SJCRH30 (cell line): ENCODE measurements around the gene LINS1. TPM values are rescaled to one million over a fixed set of nuclear protein-coding genes. Genes with fewer than 3 reads are reported as not detected.

Experiments used
- DNase-seq, 2 experiments: peaks; one replicate each; pipeline ENCODE4 v3.0.0-alpha.2; 2015 to 2020
- H3K27ac ChIP-seq: fragments of 250-450 bp; sonication (Bioruptor Pico); 2 replicates; pipeline ENCODE4 v1.5.1; 2020; ENCODE audit warnings: mild to moderate bottlenecking, moderate library complexity
- H3K27me3 ChIP-seq: fragments of 250-450 bp; sonication (Bioruptor Pico); 2 replicates; pipeline ENCODE4 v1.5.1; 2020; ENCODE audit warnings: mild to moderate bottlenecking, moderate library complexity
- H3K36me3 ChIP-seq: fragments of 250-450 bp; sonication (Bioruptor Pico); 2 replicates; pipeline ENCODE4 v1.5.1; 2020; ENCODE audit warnings: mild to moderate bottlenecking, moderate library complexity
- H3K4me1 ChIP-seq: fragments of 250-450 bp; sonication (Bioruptor Pico); 2 replicates; pipeline ENCODE4 v1.5.1; 2020; ENCODE audit warnings: mild to moderate bottlenecking, moderate library complexity
- H3K4me3 ChIP-seq: fragments of 250-450 bp; sonication (Bioruptor Pico); 2 replicates; pipeline ENCODE4 v1.5.1; 2020; ENCODE audit warnings: mild to moderate bottlenecking, moderate library complexity
- H3K9me3 ChIP-seq: fragments of 250-450 bp; sonication (Bioruptor Pico); replicated peaks from 2 replicates; pipeline ENCODE4 v1.5.1; 2020; ENCODE audit warnings: mild to moderate bottlenecking, moderate library complexity
- total RNA-seq: library from RNA; depleted of rRNA; stranded (reverse); fragments of >200 nt; shearing (Covaris generic); gene quantifications from 2 replicates; pipeline ENCODE4 v1.2.3, GENCODE V29; 2014; rRNA removed

The LINS1 gene, protein sequence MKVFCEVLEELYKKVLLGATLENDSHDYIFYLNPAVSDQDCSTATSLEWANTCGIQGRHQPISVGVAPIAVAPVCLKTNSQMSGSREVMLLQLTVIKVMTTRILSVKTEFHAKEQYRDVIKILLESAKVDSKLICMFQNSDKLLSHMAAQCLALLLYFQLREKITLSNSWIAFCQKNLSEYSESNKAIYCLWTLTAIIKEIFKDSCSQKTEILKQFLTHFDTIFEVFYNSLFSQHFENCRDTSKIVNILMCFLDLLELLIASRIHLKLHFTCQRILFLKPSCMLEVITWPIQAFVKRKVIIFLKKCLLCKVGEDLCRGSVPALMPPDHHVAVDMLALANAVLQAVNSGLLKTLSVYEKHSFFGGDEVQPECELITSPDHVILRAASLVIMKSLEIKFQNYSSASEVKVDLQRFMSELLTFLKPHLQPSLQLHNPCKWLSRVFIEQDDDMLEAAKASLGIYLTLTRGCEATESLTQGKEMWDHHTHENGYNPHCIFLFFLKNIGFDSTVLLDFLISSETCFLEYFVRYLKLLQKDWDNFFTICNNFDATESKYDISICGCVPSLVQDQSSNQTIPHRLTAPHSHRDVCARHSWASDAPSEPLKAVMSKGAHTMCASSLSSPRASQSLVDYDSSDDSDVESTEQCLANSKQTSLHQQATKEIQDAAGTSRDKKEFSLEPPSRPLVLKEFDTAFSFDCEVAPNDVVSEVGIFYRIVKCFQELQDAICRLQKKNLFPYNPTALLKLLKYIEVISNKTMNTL
- 21.6 and 27.8 TPM in 2 replicates for total RNA-seq

DNA sequence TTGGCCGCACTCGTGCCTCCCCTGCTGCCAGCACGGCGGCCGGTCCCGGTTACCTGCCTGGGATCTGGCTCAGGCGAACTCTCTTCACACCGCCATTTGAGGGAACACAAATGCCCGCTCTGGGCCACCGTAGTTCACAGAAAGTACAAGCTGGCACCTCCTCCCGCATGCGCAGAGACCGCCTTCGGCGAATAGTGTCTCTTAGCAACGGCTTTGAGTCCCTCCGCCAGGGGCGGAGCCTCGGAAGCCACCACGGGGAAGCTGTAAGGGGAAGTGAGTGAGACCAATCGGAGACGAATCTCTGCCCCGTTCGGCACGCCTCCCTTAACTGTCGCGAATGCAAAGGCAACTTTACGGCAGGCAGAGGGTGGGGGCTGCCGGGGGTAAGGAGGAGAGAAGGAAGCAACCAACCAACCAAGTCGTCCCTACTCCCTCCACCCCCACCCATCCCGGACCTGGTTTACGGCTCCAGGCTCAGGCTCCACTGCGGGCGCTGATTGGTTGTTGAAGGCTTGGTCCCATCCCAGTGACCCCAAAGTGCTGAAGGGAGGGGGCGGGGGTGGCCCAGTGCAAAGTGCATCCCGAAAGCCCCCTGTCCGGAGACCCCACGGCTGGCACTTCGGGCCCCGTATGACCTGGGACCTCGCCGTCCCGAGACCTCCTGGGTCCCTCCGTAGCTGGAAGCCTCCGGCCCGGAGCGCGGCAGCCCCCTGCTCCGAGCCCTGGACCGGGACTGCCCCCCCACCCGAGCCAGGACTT is at the start of gene LINS1, which contains the start of gene ASB7:
TSS of gene LINS1 (minus strand) at position 121 of the 759 bp plus-strand sequence. CDS start 21,342 bp downstream, outside the sequence.
TSS of gene ASB7 (plus strand) at position 526 of the 759 bp plus-strand sequence. CDS start 9,628 bp downstream, outside the sequence.
- peak; percentile 100 for DNase-seq
- Histone ChIP-seq H3K36me3 (no peaks in the 10 kb centered on the region; the same call in 1 of the 2 replicates), H3K27ac (peak within 1 kb of the TSS; percentile 28; the same call in 1 of the 2 replicates), H3K4me1 (peaks cover 8% of the 10 kb centered on the region), H3K4me3 (peak within 1 kb of the TSS; percentile 84), H3K27me3 (no peaks in the 10 kb centered on the region), H3K9me3 (no peaks in the 10 kb centered on the region)

DNA sequence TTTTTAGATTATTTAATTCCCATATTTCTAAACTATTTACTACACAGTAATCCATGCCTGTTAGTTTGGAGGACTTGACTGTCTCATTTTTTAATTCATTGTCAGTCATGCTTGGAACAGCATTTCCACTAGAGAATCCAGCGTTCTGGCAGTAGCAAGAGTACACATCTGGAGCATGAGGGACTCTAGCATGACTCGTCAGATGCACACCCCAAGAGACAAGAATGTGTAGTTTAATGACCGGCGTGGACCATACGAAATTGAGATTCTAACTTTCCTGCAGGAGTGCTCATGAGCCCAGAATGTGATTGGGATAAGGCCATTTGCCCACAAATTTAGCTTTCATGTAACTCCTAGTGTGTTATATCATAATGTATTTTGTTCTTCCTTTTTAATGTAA is 49.3 kb upstream of the LINS1 start:
- H3K4me3 ChIP-seq, result no peak overlapping the region
- H3K4me1 ChIP-seq, result no peaks in the 10 kb centered on the region
- no peak overlapping the region for H3K27ac ChIP-seq
- no peaks in the 10 kb centered on the region for H3K27me3 ChIP-seq
- H3K9me3 ChIP-seq, result no peaks in the 10 kb centered on the region
- no peaks in the 10 kb centered on the region; the same call in 1 of the 2 replicates for H3K36me3 ChIP-seq
- DNase-seq, result no peak

DNA sequence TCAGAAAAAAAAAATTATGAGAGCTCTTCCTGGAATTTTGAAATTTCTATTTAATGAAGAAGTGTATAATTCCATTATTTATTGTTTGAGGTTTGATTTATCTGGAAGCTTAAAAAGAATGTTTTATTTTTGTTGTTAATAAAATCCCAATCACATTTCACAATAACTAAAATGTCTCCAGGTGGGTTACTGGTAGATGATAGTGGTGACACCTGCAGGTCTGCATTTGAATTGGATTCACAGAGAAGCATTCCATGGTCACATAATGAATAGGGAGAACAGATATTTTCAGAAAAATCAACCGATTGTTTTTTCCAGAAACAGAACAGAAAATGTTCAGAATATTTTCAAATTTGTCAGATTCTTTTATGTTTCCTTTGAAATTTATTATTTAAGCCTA is 48.7 kb upstream of the LINS1 start:
- Histone ChIP-seq H3K27me3 (no peaks in the 10 kb centered on the region), H3K27ac (no peak overlapping the region), H3K9me3 (no peaks in the 10 kb centered on the region), H3K4me3 (no peak overlapping the region), H3K4me1 (no peaks in the 10 kb centered on the region), H3K36me3 (no peaks in the 10 kb centered on the region; the same call in 1 of the 2 replicates)
- no peak for DNase-seq

DNA sequence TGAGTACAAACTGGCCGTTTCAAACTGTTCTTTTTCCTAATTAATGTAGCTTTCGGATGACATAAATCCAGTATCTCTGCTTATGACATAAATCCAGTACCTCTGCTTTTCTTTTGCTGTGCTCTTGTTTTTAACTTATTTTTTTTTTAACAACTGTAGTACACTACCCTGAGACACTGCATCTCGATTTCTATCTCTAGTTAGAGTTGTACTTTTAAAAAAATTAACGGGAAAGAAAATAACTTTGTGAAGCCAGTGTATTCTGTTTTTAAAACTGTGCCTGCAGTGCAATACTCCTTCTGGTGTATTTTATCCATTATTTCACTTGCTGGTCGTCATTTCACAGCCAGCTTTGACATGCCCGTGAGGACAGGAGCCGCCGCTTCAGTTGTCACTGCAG is 47.0 kb upstream of the LINS1 start:
- H3K4me3 ChIP-seq, result no peak overlapping the region
- H3K4me1 ChIP-seq, result no peaks in the 10 kb centered on the region
- no peak for DNase-seq
- no peaks in the 10 kb centered on the region for H3K27me3 ChIP-seq
- H3K9me3 ChIP-seq, result no peaks in the 10 kb centered on the region
- H3K27ac ChIP-seq, result no peak overlapping the region
- H3K36me3 ChIP-seq, result peaks cover 5% of the 10 kb centered on the region

DNA sequence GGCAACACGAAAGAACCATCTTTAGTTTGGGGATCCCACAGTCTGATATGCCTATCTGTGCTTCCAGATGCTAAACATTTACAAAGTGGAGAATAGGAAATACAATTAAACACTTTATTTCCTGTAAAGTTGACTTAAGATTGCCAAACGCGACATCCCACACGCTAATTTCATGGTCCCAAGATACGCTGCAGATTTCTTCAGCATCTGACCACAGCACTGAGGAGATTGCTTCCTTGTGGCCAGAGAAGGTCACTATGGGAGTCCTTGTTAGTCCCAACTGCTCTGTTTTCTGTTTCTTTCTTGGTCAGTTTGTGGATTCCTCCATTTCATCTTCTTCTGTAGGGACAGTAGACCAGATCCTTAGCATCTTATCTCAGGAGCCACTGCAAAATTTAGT is 43.7 kb upstream of the LINS1 start:
- Histone ChIP-seq H3K27ac (no peak overlapping the region), H3K4me3 (no peak overlapping the region), H3K9me3 (no peaks in the 10 kb centered on the region), H3K36me3 (peaks cover 5% of the 10 kb centered on the region), H3K27me3 (no peaks in the 10 kb centered on the region), H3K4me1 (no peaks in the 10 kb centered on the region)
- DNase-seq, result no peak

DNA sequence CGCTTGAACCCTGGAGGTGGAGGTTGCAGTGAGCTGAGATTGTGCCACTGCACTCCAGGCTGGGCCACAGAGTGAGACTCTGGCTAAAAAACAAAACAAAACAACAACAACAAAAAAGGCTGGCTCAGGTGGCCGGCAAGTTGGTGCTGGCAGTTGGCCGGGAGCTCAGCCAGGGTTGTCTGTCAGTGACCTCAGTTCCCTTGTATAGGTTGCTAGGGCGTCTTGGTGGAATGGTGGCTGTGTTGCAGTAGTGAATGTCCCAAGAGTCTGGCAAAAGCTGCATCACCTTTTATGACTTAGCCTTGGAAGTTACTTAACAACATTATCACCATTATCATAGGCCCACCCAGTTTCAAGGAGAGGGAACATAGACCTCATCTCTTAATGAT is 41.0 kb upstream of the LINS1 start:
- Histone ChIP-seq H3K27ac (no peak overlapping the region), H3K4me3 (no peak overlapping the region), H3K36me3 (peaks cover 5% of the 10 kb centered on the region), H3K27me3 (no peaks in the 10 kb centered on the region), H3K9me3 (no peaks in the 10 kb centered on the region), H3K4me1 (no peaks in the 10 kb centered on the region)
- DNase-seq, result no peak

DNA sequence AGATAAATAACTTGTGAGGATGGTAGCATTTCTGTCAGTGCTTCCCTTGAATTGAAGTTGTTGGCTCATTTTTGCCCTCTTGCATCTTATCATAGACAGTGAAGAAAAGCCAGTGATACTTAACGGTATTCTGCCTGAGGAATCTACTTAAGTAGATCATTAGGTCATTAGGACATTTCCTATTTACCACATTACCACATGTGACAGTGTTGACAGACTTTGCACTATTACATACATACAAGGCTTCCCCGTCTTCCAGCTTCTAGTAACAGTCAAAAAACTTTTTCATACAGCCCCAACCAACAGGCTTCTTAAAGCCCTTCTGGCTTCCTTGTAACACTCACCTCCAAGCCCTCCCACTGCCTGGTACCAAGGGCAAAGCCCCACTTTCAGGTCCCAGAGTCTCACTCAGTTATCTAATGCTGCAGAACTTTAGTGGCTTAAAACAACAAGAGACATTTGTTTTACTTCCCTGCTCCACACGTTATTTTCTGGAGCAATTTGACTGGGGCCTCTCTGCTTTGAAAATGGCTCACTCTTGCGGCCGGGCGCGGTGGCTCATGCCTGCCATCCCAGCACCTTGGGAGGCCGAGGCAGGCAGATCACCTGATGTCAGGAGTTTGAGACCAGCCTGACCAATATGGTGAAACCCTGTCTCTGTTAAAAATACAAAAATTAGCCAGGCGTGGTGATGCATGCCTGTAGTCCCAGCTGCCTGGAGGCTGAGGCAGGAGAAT is 40.4 kb upstream of the LINS1 start:
- peaks cover 5% of the 10 kb centered on the region for H3K36me3 ChIP-seq
- H3K4me1 ChIP-seq, result no peaks in the 10 kb centered on the region

DNA sequence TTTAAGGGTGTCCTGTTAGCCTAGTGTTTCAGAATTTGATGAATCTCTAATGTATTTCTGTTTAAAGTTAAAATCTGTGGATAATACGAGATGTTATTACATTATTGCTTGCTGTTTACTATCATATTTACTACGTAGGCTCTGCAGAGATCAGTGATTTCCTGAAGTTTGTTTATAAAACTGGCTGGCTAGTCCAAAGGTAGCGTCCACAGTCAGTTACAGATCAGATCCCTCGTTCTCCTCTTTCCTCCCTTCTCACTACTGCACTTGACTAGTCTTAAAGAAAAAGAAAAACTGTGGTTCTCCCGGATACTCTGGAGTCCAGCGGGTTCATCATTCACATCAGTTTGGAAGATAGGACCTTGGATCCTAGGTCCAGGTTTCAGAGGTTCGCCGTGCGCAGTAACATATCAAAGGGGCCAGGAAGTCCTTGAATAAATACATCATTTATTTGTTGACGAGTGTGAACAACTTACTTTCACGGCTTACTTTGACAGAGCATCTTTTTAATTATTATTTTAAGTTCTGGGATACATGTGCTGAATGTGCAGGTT is 36.3 kb upstream of the LINS1 start:
- H3K4me1 ChIP-seq, result no peaks in the 10 kb centered on the region
- DNase-seq, result no peak
- no peak overlapping the region for H3K27ac ChIP-seq
- no peak overlapping the region for H3K4me3 ChIP-seq
- H3K36me3 ChIP-seq, result no peaks in the 10 kb centered on the region
- no peaks in the 10 kb centered on the region for H3K27me3 ChIP-seq
- H3K9me3 ChIP-seq, result no peaks in the 10 kb centered on the region

More for the DNA sequence above, 40.4 kb upstream of the LINS1 start:
- no peak overlapping the region for H3K27ac ChIP-seq
- DNase-seq, result no peak
- H3K27me3 ChIP-seq, result no peaks in the 10 kb centered on the region
- H3K9me3 ChIP-seq, result no peaks in the 10 kb centered on the region
- H3K4me3 ChIP-seq, result no peak overlapping the region

DNA sequence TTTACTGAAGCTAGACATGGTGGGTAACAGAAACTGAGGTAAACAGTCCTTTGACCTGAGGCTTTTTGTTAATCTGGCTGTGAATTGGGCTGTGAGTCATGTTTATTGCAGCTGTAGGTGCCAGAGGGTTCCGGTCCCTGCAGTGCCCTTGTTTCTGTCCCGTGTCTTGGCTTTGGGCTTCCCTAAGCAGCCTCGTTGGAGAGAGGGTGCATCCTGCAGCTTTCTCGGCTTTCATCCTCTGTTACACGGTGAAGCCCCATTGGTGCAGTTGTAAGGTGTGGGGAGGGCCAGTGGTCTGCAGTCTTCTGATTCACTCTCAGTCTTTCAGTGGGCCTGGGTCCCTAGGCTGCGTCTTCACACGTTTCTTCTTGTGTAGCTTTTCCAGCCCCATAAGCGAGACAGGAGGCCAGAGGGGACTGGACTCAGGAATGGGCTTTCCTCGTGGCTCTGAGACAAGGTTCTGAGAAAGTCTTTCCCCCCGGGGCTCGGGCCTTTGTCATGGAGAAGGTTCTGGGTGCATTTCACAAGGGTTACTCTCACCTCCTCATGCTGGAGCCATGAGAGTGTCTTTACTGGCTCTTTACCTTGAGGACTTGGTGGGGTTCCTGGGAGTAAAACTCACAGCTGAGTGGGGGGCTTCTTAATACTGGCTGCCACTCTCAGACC is 33.6 kb upstream of the LINS1 start:
- no peaks in the 10 kb centered on the region for H3K9me3 ChIP-seq
- no peak for DNase-seq
- no peak overlapping the region for H3K27ac ChIP-seq
- H3K4me3 ChIP-seq, result no peak overlapping the region
- H3K27me3 ChIP-seq, result no peaks in the 10 kb centered on the region
- no peaks in the 10 kb centered on the region for H3K36me3 ChIP-seq
- H3K4me1 ChIP-seq, result no peaks in the 10 kb centered on the region

DNA sequence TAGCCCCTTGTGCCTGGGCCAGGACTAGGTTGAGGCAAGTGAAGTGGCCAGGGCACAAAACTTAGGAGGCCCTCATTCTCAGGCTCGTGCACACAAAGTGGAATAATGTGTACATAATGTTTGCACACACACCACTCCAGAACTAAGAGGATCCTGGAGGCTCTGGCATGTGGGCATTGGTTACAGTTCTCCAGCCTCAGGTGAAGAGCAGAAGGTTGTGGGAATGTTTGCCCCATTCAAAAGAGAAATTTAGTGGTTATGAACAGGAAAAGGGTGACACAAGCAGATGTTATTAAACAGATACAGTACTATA is 31.7 kb upstream of the LINS1 start:
- H3K27me3 ChIP-seq, result no peaks in the 10 kb centered on the region
- no peak for DNase-seq
- no peaks in the 10 kb centered on the region for H3K4me1 ChIP-seq
- H3K27ac ChIP-seq, result no peak overlapping the region
- no peak overlapping the region for H3K4me3 ChIP-seq
- no peaks in the 10 kb centered on the region; the same call in 1 of the 2 replicates for H3K36me3 ChIP-seq
- H3K9me3 ChIP-seq, result no peaks in the 10 kb centered on the region

DNA sequence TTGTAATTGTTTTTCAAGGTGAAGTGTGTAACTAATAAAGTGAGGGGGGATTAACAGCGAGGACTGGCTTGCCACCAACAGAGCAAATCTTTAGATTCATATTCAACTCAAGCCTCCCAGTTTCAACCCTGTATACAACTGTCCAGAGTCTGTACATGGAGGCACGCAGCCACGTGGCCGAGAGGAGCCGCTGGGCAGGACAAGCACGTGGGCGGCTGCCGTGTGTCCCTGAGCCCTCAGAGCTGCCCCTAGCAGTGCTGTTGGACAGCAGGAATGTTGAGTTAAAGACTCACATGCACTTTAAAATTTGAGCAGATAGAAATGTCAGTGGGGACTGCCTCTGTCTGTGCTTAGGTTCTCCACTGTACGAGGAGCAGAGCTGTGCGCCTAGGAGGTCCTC is 29.8 kb upstream of the LINS1 start:
- Histone ChIP-seq H3K4me1 (no peaks in the 10 kb centered on the region), H3K4me3 (no peak overlapping the region), H3K36me3 (no peaks in the 10 kb centered on the region; the same call in 1 of the 2 replicates), H3K27ac (no peak overlapping the region), H3K27me3 (no peaks in the 10 kb centered on the region), H3K9me3 (no peaks in the 10 kb centered on the region)
- DNase-seq, result no peak

DNA sequence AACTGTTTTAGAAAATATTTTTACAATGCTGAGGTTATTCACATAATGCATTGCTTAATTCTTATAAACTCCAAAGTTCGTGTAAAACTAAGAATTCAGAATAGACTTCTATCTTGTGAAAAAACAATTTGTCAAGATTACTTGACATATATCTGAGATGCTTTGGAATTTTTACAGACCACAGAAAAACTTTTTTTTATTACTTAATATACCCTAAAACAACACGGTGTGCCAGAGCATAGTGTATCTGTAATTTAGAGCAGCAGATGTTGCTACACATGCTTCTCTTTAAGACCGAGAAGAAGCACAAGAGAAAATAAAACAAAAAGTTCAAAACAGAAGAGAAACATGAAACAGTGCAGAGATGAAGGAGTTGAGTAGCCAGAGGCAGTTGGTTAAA is 26.8 kb upstream of the LINS1 start:
- Histone ChIP-seq H3K4me1 (no peaks in the 10 kb centered on the region), H3K9me3 (no peaks in the 10 kb centered on the region), H3K4me3 (no peak overlapping the region), H3K27ac (no peak overlapping the region), H3K27me3 (no peaks in the 10 kb centered on the region), H3K36me3 (no peaks in the 10 kb centered on the region; the same call in 1 of the 2 replicates)
- DNase-seq, result no peak

DNA sequence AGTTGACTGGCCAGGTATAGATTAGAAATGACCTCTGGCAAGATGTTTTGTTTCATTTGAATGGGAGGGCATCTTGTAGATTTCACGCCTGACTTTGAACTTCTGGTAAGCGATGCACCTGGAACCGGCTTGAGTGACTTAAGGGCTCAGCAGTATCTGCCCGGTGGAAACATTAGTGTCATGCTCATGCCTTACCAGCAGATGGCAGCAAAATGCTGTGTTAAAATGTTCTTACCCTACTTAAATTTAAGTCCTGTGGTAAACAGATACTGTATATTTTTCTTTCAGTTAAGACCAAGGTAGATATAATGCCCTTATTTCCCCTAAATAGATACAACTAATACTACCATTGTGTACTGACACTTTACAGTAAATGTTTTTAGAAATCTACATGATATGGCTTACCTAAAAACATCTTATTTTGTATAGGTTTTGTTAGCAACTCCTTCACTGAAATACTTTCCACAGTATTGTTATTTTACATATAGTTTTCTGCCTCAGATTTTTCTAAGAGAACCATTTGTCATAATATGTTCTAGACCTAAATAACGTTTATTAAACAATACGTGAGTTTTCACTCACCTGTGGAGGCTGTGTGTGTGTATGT is 25.9 kb upstream of the LINS1 start:
- peak; percentile 49 to 87 for DNase-seq
- Histone ChIP-seq H3K9me3 (no peaks in the 10 kb centered on the region), H3K4me1 (no peaks in the 10 kb centered on the region), H3K4me3 (no peak overlapping the region), H3K27ac (no peak overlapping the region), H3K27me3 (no peaks in the 10 kb centered on the region), H3K36me3 (no peaks in the 10 kb centered on the region; the same call in 1 of the 2 replicates)
